HCT116 (cell line): ENCODE results near the gene MYLK2. TPM values are rescaled to one million over a fixed set of nuclear protein-coding genes. Genes with fewer than 3 reads are reported as not detected.

Experiments
- ATAC-seq: fragments of 200-7000 bp; cut with Tn5 transposase; 2 replicates; pipeline ENCODE4 v1.9.1; 2020; ENCODE audit warnings: mild to moderate bottlenecking, moderate library complexity
- BruUV-seq: library from RNA; stranded (reverse); fragments of 400-500 nt; replicated peaks from 2 replicates; lab custom pipeline; 2021; lab: Mats Ljungman, UMichigan
- CTCF ChIA-PET: fragments of 300-600 bp; sonication (Branson Sonifier 250); formaldehyde crosslinking; loops from one replicate; lab custom pipeline; 2021; ENCODE audit warnings: antibody characterized with exemption; lab: Charles Lee
- POLR2A ChIA-PET: fragments of 300-600, 350-600 bp; sonication (Branson Sonifier 250); formaldehyde crosslinking; loops from one replicate; lab custom pipeline; 2021; ENCODE audit warnings: antibody characterized with exemption; lab: Charles Lee
- RAD21 ChIA-PET, 2 experiments: fragments of 300-600 bp; sonication (Branson Sonifier 250); formaldehyde crosslinking; loops; one replicate each; lab custom pipeline; 2023; ENCODE audit warnings: low total read pairs in 2 of 2; ENCODE audit not compliant: uncharacterized antibody in 2 of 2, unreplicated experiment in 2 of 2, low non-redundant PET in 1 of 2; lab: Charles Lee
- DNase-seq: peaks from one replicate; pipeline ENCODE4 v3.0.0-alpha.2; 2010; ENCODE audit warnings: low read depth, low spot score
- H2AFZ ChIP-seq: fragments of 200-600 bp; shearing (Covaris generic), sonication (generic); 2 replicates; pipeline ENCODE4 v1.6.1; 2017; ENCODE audit warnings: low read depth, mixed run types, mixed read lengths, antibody characterized with exemption, low read length; ENCODE audit not compliant: poor library complexity, severe bottlenecking
- H3K27ac ChIP-seq: 2 replicates; pipeline ENCODE4 v1.5.1; 2012; ENCODE audit warnings: low read depth, low read length
- H3K27me3 ChIP-seq: fragments of 200-600 bp; sonication (generic); 2 replicates; pipeline ENCODE4 v1.6.1; 2016; ENCODE audit warnings: mixed run types, low read length, mixed read lengths; ENCODE audit not compliant: insufficient read depth
- H3K36me3 ChIP-seq, 2 experiments: fragments of 200-500 bp in 1 of 2; fragments of 200-600 bp in 1 of 2; sonication (Bioruptor generic) in 1 of 2; sonication (generic) in 1 of 2; 2 replicates each; pipeline versions ENCODE4 v1.5.1 to v1.6.1; 2014 to 2016; ENCODE audit warnings: low read length in 2 of 2, inconsistent platforms in 1 of 2, mixed read lengths in 1 of 2, mixed run types in 1 of 2; ENCODE audit not compliant: insufficient read depth in 2 of 2, control insufficient read depth in 1 of 2
- H3K4me1 ChIP-seq, 2 experiments: fragments of 200-600 bp in 1 of 2; sonication (generic) in 1 of 2; 2 replicates each; pipeline versions ENCODE4 v1.5.1 to v1.6.1; 2012 to 2017; ENCODE audit warnings: low read length in 2 of 2, inconsistent platforms in 1 of 2, mild to moderate bottlenecking in 1 of 2, mixed read lengths in 1 of 2, mixed run types in 1 of 2, moderate library complexity in 1 of 2; ENCODE audit not compliant: insufficient read depth in 2 of 2, control insufficient read depth in 1 of 2
- H3K4me2 ChIP-seq: fragments of 200-600 bp; sonication (generic); 2 replicates; pipeline ENCODE4 v1.6.1; 2017; ENCODE audit warnings: mixed run types, low read length, mixed read lengths
- H3K4me3 ChIP-seq, 2 experiments: fragments of 200-600 bp in 1 of 2; sonication (generic) in 1 of 2; replicated peaks in 1 of 2; 2 replicates each; pipeline ENCODE4 v1.5.1; 2011 to 2016; ENCODE audit warnings: low read length in 2 of 2, control low read depth in 1 of 2, low read depth in 1 of 2, mild to moderate bottlenecking in 1 of 2, mixed read lengths in 1 of 2, mixed run types in 1 of 2
- H3K79me2 ChIP-seq: fragments of 200-600 bp; sonication (generic); 2 replicates; pipeline ENCODE4 v1.6.1; 2017; ENCODE audit warnings: mild to moderate bottlenecking, mixed run types, low read length, moderate library complexity, mixed read lengths; ENCODE audit not compliant: insufficient read depth
- H3K9ac ChIP-seq: fragments of 200-600 bp; sonication (generic); 2 replicates; pipeline ENCODE4 v1.6.1; 2016; ENCODE audit warnings: low read length, mixed read lengths
- H3K9me2 ChIP-seq: fragments of 200-600 bp; sonication (generic), shearing (Covaris generic); 2 replicates; pipeline ENCODE4 v1.6.1; 2017; ENCODE audit warnings: mixed run types, mild to moderate bottlenecking, moderate library complexity; ENCODE audit not compliant: insufficient read depth
- H3K9me3 ChIP-seq, 2 experiments: fragments of 200-500 bp in 1 of 2; fragments of 200-600 bp in 1 of 2; sonication (Bioruptor generic) in 1 of 2; sonication (generic) in 1 of 2; 2 replicates each; pipeline ENCODE4 v1.6.1; 2014 to 2017; ENCODE audit warnings: low read length in 2 of 2, mixed read lengths in 2 of 2, inconsistent platforms in 1 of 2, low read depth in 1 of 2, mild to moderate bottlenecking in 1 of 2, mixed run types in 1 of 2, moderate library complexity in 1 of 2; ENCODE audit not compliant: control insufficient read depth in 1 of 2, insufficient read depth in 1 of 2
- H4K20me1 ChIP-seq: fragments of 200-600 bp; sonication (generic), shearing (Covaris generic); 2 replicates; pipeline ENCODE4 v1.6.1; 2017; ENCODE audit warnings: mixed run types, mild to moderate bottlenecking, moderate library complexity; ENCODE audit not compliant: insufficient read depth
- ATF3 ChIP-seq: IDR thresholded peaks from 2 replicates; pipeline ENCODE4 v1.6.1; 2012
- EGR1 ChIP-seq: IDR thresholded peaks from 2 replicates; pipeline ENCODE4 v1.6.1; 2012; ENCODE audit warnings: low read depth
- EZH2 ChIP-seq: fragments of 200-600 bp; sonication (generic); IDR thresholded peaks from 2 replicates; pipeline ENCODE4 v1.6.1; 2017; ENCODE audit warnings: antibody characterized with exemption, mixed run types
- EZH2phosphoT487 ChIP-seq: fragments of 200-600 bp; IDR thresholded peaks from 2 replicates; pipeline ENCODE4 v1.6.1; 2018; ENCODE audit warnings: antibody characterized with exemption, borderline replicate concordance
- MAX ChIP-seq: IDR thresholded peaks from 2 replicates; pipeline ENCODE4 v1.6.1; 2012
- RAD21 ChIP-seq: IDR thresholded peaks from 2 replicates; pipeline ENCODE4 v1.6.1; 2012; ENCODE audit warnings: low read depth, mild to moderate bottlenecking
- REST ChIP-seq: IDR thresholded peaks from 2 replicates; pipeline ENCODE4 v1.6.1; 2012; ENCODE audit warnings: low read depth
- SIN3A ChIP-seq: IDR thresholded peaks from 2 replicates; pipeline ENCODE4 v1.6.1; 2012; ENCODE audit warnings: low read depth
- SP1 ChIP-seq: IDR thresholded peaks from 2 replicates; pipeline ENCODE4 v1.6.1; 2012; ENCODE audit warnings: low read depth
- SRF ChIP-seq: IDR thresholded peaks from 2 replicates; pipeline ENCODE4 v1.6.1; 2012; ENCODE audit warnings: low read depth
- ZNF274 ChIP-seq: fragments of 200-500 bp; sonication (Bioruptor generic); IDR thresholded peaks from 2 replicates; pipeline ENCODE4 v1.6.1; 2014; ENCODE audit warnings: mild to moderate bottlenecking, low read depth, low read length, inconsistent platforms
- intact Hi-C: fragments of 100-400 bp; cut with micrococcal nuclease; formaldehyde crosslinking; loops from 2 replicates; pipeline ENCODE4 v1.10.0; 2022
- total RNA-seq: library from RNA; stranded (reverse); gene quantifications from one replicate; pipeline ENCODE4 v1.2.1, GENCODE V29; 2021; ENCODE audit not compliant: unreplicated experiment

Gene MYLK2
- total RNA-seq, 1 experiment from 2014 or later, result 0.34 TPM

GRCh38 chr20:31869942-31870725, 51.0 kb downstream of the MYLK2 start, which contains the start of the genes DUSP15 and TTLL9:
Gene DUSP15, minus strand, starts transcription at chr20:31870527. Its CDS starts 190 bp downstream, at chr20:31870337.
Gene TTLL9, plus strand, starts transcription at chr20:31870634. Its CDS starts 493 bp downstream, at chr20:31871127.
- ChIA-PET RAD21 (no interaction called here), CTCF (no interaction called here), POLR2A (no interaction called here)
- Histone ChIP-seq H4K20me1 (no peaks in the 10 kb centered on the region), H3K4me2 (no peak within 1 kb of the TSS), H3K4me3 (no peak within 1 kb of the TSS), H3K9me3 (no peaks in the 10 kb centered on the region), H3K9me2 (no peaks in the 10 kb centered on the region), H2AFZ (no peak within 1 kb of the TSS), H3K27me3 (no peaks in the 10 kb centered on the region), H3K4me1 (no peaks in the 10 kb centered on the region), H3K9ac (no peak within 1 kb of the TSS), H3K27ac (no peak within 1 kb of the TSS), H3K79me2 (no peaks in the 10 kb centered on the region), H3K36me3 (no peaks in the 10 kb centered on the region)
- intact Hi-C loops, result no loop called here
- BruUV-seq, result no TSS peak
- TF ChIP-seq ZNF274 (no peak), SIN3A (no peak), RAD21 (no peak), SP1 (no peak), EGR1 (no peak), ATF3 (no peak), SRF (no peak), MAX (no peak), EZH2 (no peak), REST (no peak), EZH2phosphoT487 (no peak)
- no peak for ATAC-seq
- no peak for DNase-seq
